Neural progenitor cell (in vitro differentiated cells): ENCODE results near the gene RAP1A. TPM values are rescaled to one million over a fixed set of nuclear protein-coding genes. Genes with fewer than 3 reads are reported as not detected.

Experiments
- DNase-seq: peaks from one replicate; pipeline ENCODE4 v3.0.0-alpha.2; 2016; ENCODE audit warnings: low spot score
- H2AFZ ChIP-seq: fragments of 200-600 bp; sonication (generic); replicated peaks from 2 replicates; pipeline ENCODE4 v1.6.1; 2016; ENCODE audit warnings: antibody characterized with exemption
- H3F3A ChIP-seq: fragments of 200-600 bp; sonication (generic); 2 replicates; pipeline ENCODE4 v1.6.1; 2016; ENCODE audit warnings: antibody characterized with exemption, low read depth
- H3K27ac ChIP-seq: fragments of 200-600 bp; sonication (generic); 2 replicates; pipeline ENCODE4 v1.5.1; 2016; ENCODE audit warnings: mild to moderate bottlenecking
- H3K27me3 ChIP-seq: fragments of 200-600 bp; sonication (generic); 2 replicates; pipeline ENCODE4 v1.6.1; 2016; ENCODE audit warnings: mild to moderate bottlenecking, moderate library complexity
- H3K36me3 ChIP-seq: fragments of 200-600 bp; sonication (generic); 2 replicates; pipeline ENCODE4 v1.5.1; 2016
- H3K4me1 ChIP-seq: fragments of 200-600 bp; sonication (generic); 2 replicates; pipeline ENCODE4 v1.6.1; 2016; ENCODE audit warnings: mixed run types
- H3K4me2 ChIP-seq: fragments of 200-600 bp; sonication (generic); 2 replicates; pipeline ENCODE4 v1.6.1; 2016
- H3K4me3 ChIP-seq: fragments of 200-600 bp; sonication (generic); 2 replicates; pipeline ENCODE4 v1.5.1; 2016
- H3K79me2 ChIP-seq: fragments of 200-600 bp; sonication (generic); 2 replicates; pipeline ENCODE4 v1.6.1; 2016; ENCODE audit warnings: low read depth
- H3K9ac ChIP-seq: fragments of 200-600 bp; sonication (generic); 2 replicates; pipeline ENCODE4 v1.6.1; 2016
- H3K9me3 ChIP-seq: fragments of 200-600 bp; sonication (generic); 2 replicates; pipeline ENCODE4 v1.5.1; 2016; ENCODE audit warnings: low read depth
- H4K20me1 ChIP-seq: fragments of 200-600 bp; sonication (generic); 2 replicates; pipeline ENCODE4 v1.6.1; 2016; ENCODE audit warnings: low read depth
- H3K27ac Mint-ChIP-seq: 3 replicates; pipeline ENCODE4 v1.8.0; 2021; ENCODE audit warnings: mixed read lengths
- H3K27me3 Mint-ChIP-seq: 2 replicates; pipeline ENCODE4 v1.8.0; 2022; ENCODE audit warnings: low read depth, mild to moderate bottlenecking, inconsistent platforms, moderate library complexity, mixed read lengths; ENCODE audit not compliant: insufficient read depth
- H3K36me3 Mint-ChIP-seq: 3 replicates; pipeline ENCODE4 v1.8.0; 2021; ENCODE audit warnings: mixed read lengths
- H3K4me1 Mint-ChIP-seq: 3 replicates; pipeline ENCODE4 v1.8.0; 2021; ENCODE audit warnings: mixed read lengths
- H3K4me3 Mint-ChIP-seq: 3 replicates; pipeline ENCODE4 v1.8.0; 2021; ENCODE audit warnings: mild to moderate bottlenecking, moderate library complexity, mixed read lengths
- H3K9me3 Mint-ChIP-seq: 3 replicates; pipeline ENCODE4 v1.8.0; 2020; ENCODE audit warnings: mixed read lengths
- EZH2 ChIP-seq: fragments of 200-600 bp; sonication (generic); IDR thresholded peaks from 2 replicates; pipeline ENCODE4 v1.6.1; 2017; ENCODE audit warnings: antibody characterized with exemption, mild to moderate bottlenecking, moderate library complexity
- EZH2phosphoT487 ChIP-seq: fragments of 200-600 bp; sonication (generic); IDR thresholded peaks from 2 replicates; pipeline ENCODE4 v1.6.1; 2017; ENCODE audit warnings: antibody characterized with exemption
- total RNA-seq: library from RNA; depleted of rRNA; stranded (reverse); fragments of >200 nt; gene quantifications from 2 replicates; pipeline ENCODE4 v1.2.3, GENCODE V29; 2015; ENCODE audit warnings: low replicate concordance
- TF ChIP-seq, protein P1 (sequence below): fragments of 200-600 bp; sonication (generic); IDR thresholded peaks from 2 replicates; pipeline ENCODE4 v1.5.1; 2017; ENCODE audit warnings: antibody characterized with exemption, mild to moderate bottlenecking

The RAP1A gene
- total RNA-seq, 1 donor from 2014 or later, result 27.5 TPM

DNA sequence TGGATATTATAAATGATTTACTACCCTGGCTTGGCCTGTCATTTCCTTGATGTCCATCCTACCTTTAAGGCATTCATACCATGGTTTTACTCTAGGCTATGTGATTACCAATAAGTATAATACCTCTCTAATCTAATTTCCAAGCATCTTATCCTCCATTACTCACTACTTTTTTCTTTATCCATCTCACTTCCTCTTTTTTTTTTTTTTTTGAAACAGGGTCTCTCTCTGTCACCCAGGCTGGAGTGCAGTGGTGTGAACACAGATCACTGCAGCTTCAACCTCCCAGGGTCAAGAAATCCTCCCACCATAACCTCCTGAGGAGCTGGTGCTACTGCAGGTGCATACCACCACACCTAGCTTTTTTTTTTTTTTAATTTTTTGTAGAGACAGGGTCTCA is 79.7 kb downstream of the RAP1A start:
- H3K4me3 ChIP-seq, result no peak overlapping the region
- no peaks in the 10 kb centered on the region for H3K79me2 ChIP-seq
- Mint-ChIP-seq H3K4me3 (no peak overlapping the region), H3K36me3 (peaks cover 12% of the 10 kb centered on the region), H3K4me1 (no peaks in the 10 kb centered on the region), H3K27me3 (no peaks in the 10 kb centered on the region), H3K9me3 (no peaks in the 10 kb centered on the region), H3K27ac (no peak overlapping the region)
- no peak for DNase-seq
- no peak overlapping the region for H2AFZ ChIP-seq
- peaks cover 2% of the 10 kb centered on the region for H4K20me1 ChIP-seq
- no peaks in the 10 kb centered on the region for H3K27me3 ChIP-seq
- no peak overlapping the region for H3K9ac ChIP-seq
- H3K4me2 ChIP-seq, result no peak overlapping the region
- no peaks in the 10 kb centered on the region for H3K4me1 ChIP-seq
- no peak overlapping the region for H3K27ac ChIP-seq
- TF ChIP-seq, protein P1, sequence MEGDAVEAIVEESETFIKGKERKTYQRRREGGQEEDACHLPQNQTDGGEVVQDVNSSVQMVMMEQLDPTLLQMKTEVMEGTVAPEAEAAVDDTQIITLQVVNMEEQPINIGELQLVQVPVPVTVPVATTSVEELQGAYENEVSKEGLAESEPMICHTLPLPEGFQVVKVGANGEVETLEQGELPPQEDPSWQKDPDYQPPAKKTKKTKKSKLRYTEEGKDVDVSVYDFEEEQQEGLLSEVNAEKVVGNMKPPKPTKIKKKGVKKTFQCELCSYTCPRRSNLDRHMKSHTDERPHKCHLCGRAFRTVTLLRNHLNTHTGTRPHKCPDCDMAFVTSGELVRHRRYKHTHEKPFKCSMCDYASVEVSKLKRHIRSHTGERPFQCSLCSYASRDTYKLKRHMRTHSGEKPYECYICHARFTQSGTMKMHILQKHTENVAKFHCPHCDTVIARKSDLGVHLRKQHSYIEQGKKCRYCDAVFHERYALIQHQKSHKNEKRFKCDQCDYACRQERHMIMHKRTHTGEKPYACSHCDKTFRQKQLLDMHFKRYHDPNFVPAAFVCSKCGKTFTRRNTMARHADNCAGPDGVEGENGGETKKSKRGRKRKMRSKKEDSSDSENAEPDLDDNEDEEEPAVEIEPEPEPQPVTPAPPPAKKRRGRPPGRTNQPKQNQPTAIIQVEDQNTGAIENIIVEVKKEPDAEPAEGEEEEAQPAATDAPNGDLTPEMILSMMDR, result no peak
- TF ChIP-seq EZH2, result no peak
- no peak for TF ChIP-seq EZH2phosphoT487
- H3K9me3 ChIP-seq, result no peaks in the 10 kb centered on the region
- H3F3A ChIP-seq, result no peaks in the 10 kb centered on the region
- peaks cover 5% of the 10 kb centered on the region for H3K36me3 ChIP-seq

GRCh38 chr1:111702504-111703050 is 83.0 kb downstream of the RAP1A start:
- Histone ChIP-seq H3K79me2 (no peaks in the 10 kb centered on the region), H3K4me3 (no peak overlapping the region), H3K36me3 (peaks cover 5% of the 10 kb centered on the region), H3K4me1 (no peaks in the 10 kb centered on the region), H3K9ac (no peak overlapping the region), H3K27ac (no peak overlapping the region), H2AFZ (no peak overlapping the region), H3K4me2 (no peak overlapping the region), H3K9me3 (no peaks in the 10 kb centered on the region), H3K27me3 (no peaks in the 10 kb centered on the region), H4K20me1 (peaks cover 2% of the 10 kb centered on the region), H3F3A (no peaks in the 10 kb centered on the region)
- Mint-ChIP-seq H3K9me3 (no peaks in the 10 kb centered on the region), H3K27ac (no peak overlapping the region), H3K27me3 (no peaks in the 10 kb centered on the region), H3K4me1 (no peaks in the 10 kb centered on the region), H3K4me3 (no peak overlapping the region), H3K36me3 (peaks cover 10% of the 10 kb centered on the region)
- TF ChIP-seq, protein P1, result no peak
- TF ChIP-seq EZH2phosphoT487, result no peak
- TF ChIP-seq EZH2, result no peak
- no peak for DNase-seq

GRCh38 chr1:111704240-111704639 is 84.7 kb downstream of the RAP1A start:
- no peak overlapping the region for H3K4me3 Mint-ChIP-seq
- Histone ChIP-seq H3K27ac (no peak overlapping the region), H3K9me3 (no peaks in the 10 kb centered on the region), H3K4me2 (no peak overlapping the region), H4K20me1 (peaks cover 2% of the 10 kb centered on the region), H3F3A (no peaks in the 10 kb centered on the region), H3K4me3 (no peak overlapping the region), H3K9ac (no peak overlapping the region), H2AFZ (no peak overlapping the region), H3K4me1 (no peaks in the 10 kb centered on the region), H3K27me3 (no peaks in the 10 kb centered on the region), H3K79me2 (no peaks in the 10 kb centered on the region), H3K36me3 (no peaks in the 10 kb centered on the region)
- H3K27ac Mint-ChIP-seq, result no peak overlapping the region
- no peaks in the 10 kb centered on the region for H3K9me3 Mint-ChIP-seq
- no peaks in the 10 kb centered on the region for H3K4me1 Mint-ChIP-seq
- H3K36me3 Mint-ChIP-seq, result peaks cover 8% of the 10 kb centered on the region
- no peak for DNase-seq
- TF ChIP-seq, protein P1, result no peak
- no peak for TF ChIP-seq EZH2
- no peak for TF ChIP-seq EZH2phosphoT487
- no peaks in the 10 kb centered on the region for H3K27me3 Mint-ChIP-seq
